Measurements from ENCODE around the gene ZBTB5.

GRCh38 chr9:37405350-37405749, 59.9 kb downstream of the ZBTB5 start:
- no peak for TF ChIP-seq CTCF (conservative IDR thresholded peaks at IDR 0.05; ENCODE audit: low read depth, low read length)
- no peak for TF ChIP-seq CEBPB (IDR thresholded peaks at IDR 0.05; ENCODE audit: low read depth, low read length)
- no peak for TF ChIP-seq FOS (IDR thresholded peaks at IDR 0.05; ENCODE audit: low read depth, low read length)
- no peak for TF ChIP-seq POLR2A (IDR thresholded peaks at IDR 0.05; ENCODE audit: low read depth, low read length)

All from IMR-90 (cell line).